Measurements from ENCODE around the gene KDM2B.

KDM2B gene

GRCh38 chr12:121577443-121578180 lies 3.2 kb downstream of the KDM2B start:
- H3K4me1 ChIP-seq, result peaks cover 71% of the 10 kb centered on the region
- no peak for TF ChIP-seq Cebpa-rat (IDR thresholded peaks at IDR 0.05)
- H3K4me3 ChIP-seq, result peak overlapping the region; percentile 78
- no peaks in the 10 kb centered on the region for H3K9me3 ChIP-seq
- H3K36me3 ChIP-seq, result peaks cover 36% of the 10 kb centered on the region
- no peaks in the 10 kb centered on the region for H3K27me3 ChIP-seq
- peak overlapping the region; percentile 90 for H3K27ac ChIP-seq
- peak overlapping the region; percentile 90 for H3K9ac ChIP-seq
- H4K20me1 ChIP-seq, result no peaks in the 10 kb centered on the region
- H3K4me2 ChIP-seq, result peak overlapping the region; percentile 91

GRCh38 chr12:121576851-121577391 lies 3.9 kb downstream of the KDM2B start:
- peak overlapping the region; percentile 90 for H3K27ac ChIP-seq
- no peaks in the 10 kb centered on the region for H4K20me1 ChIP-seq
- peaks cover 43% of the 10 kb centered on the region for H3K36me3 ChIP-seq
- no peaks in the 10 kb centered on the region for H3K27me3 ChIP-seq
- H3K4me1 ChIP-seq, result peaks cover 64% of the 10 kb centered on the region
- peak overlapping the region; percentile 78 for H3K4me3 ChIP-seq
- no peaks in the 10 kb centered on the region for H3K9me3 ChIP-seq
- TF ChIP-seq Cebpa-rat (IDR thresholded peaks at IDR 0.05), result no peak
- peak overlapping the region; percentile 91 for H3K4me2 ChIP-seq
- H3K9ac ChIP-seq, result peak overlapping the region; percentile 90; the same call in 1 of the 2 replicates

GRCh38 chr12:121575952-121576625 lies 4.7 kb downstream of the KDM2B start:
- TF ChIP-seq Cebpa-rat (IDR thresholded peaks at IDR 0.05), result no peak
- Histone ChIP-seq H3K4me1 (peaks cover 55% of the 10 kb centered on the region), H3K27me3 (no peaks in the 10 kb centered on the region), H3K36me3 (peaks cover 52% of the 10 kb centered on the region), H3K9ac (0 out of 2 replicates have a peak overlapping the region, but pooled peaks have one; percentile 6), H3K27ac (no peak overlapping the region), H4K20me1 (no peaks in the 10 kb centered on the region), H3K9me3 (no peaks in the 10 kb centered on the region), H3K4me2 (peak overlapping the region; percentile 91), H3K4me3 (no peak overlapping the region)

GRCh38 chr12:121575051-121575450 lies 5.8 kb downstream of the KDM2B start:
- peaks cover 62% of the 10 kb centered on the region for H3K36me3 ChIP-seq
- H4K20me1 ChIP-seq, result no peaks in the 10 kb centered on the region
- no peaks in the 10 kb centered on the region for H3K27me3 ChIP-seq
- no peak overlapping the region for H3K27ac ChIP-seq
- H3K4me1 ChIP-seq, result peaks cover 51% of the 10 kb centered on the region
- H3K4me2 ChIP-seq, result no peak overlapping the region
- TF ChIP-seq Cebpa-rat (IDR thresholded peaks at IDR 0.05), result no peak
- H3K4me3 ChIP-seq, result no peak overlapping the region
- no peaks in the 10 kb centered on the region for H3K9me3 ChIP-seq
- no peak overlapping the region for H3K9ac ChIP-seq

GRCh38 chr12:121574025-121574424 lies 6.8 kb downstream of the KDM2B start:
- H3K36me3 ChIP-seq, result peaks cover 66% of the 10 kb centered on the region
- no peak overlapping the region; the same call in 1 of the 2 replicates for H3K4me2 ChIP-seq
- H3K9ac ChIP-seq, result 0 out of 2 replicates have a peak overlapping the region, but pooled peaks have one; percentile 15
- no peaks in the 10 kb centered on the region for H3K9me3 ChIP-seq
- no peaks in the 10 kb centered on the region for H4K20me1 ChIP-seq
- H3K27ac ChIP-seq, result no peak overlapping the region
- H3K4me3 ChIP-seq, result no peak overlapping the region
- no peak for TF ChIP-seq Cebpa-rat (IDR thresholded peaks at IDR 0.05)
- H3K27me3 ChIP-seq, result no peaks in the 10 kb centered on the region
- H3K4me1 ChIP-seq, result peaks cover 59% of the 10 kb centered on the region

GRCh38 chr12:121571920-121572319 lies 8.9 kb downstream of the KDM2B start:
- Histone ChIP-seq H3K4me1 (peaks cover 39% of the 10 kb centered on the region), H3K27ac (no peak overlapping the region), H3K36me3 (peaks cover 85% of the 10 kb centered on the region), H4K20me1 (no peaks in the 10 kb centered on the region), H3K9ac (no peak overlapping the region), H3K4me2 (no peak overlapping the region), H3K27me3 (no peaks in the 10 kb centered on the region), H3K9me3 (no peaks in the 10 kb centered on the region), H3K4me3 (no peak overlapping the region)
- no peak for TF ChIP-seq Cebpa-rat (IDR thresholded peaks at IDR 0.05)

- TF ChIP-seq Cebpa-rat (IDR thresholded peaks at IDR 0.05), result no peak
- Histone ChIP-seq H3K27me3 (no peaks in the 10 kb centered on the region), H3K4me2 (no peak overlapping the region), H4K20me1 (no peaks in the 10 kb centered on the region), H3K4me1 (peaks cover 27% of the 10 kb centered on the region), H3K4me3 (no peak overlapping the region), H3K36me3 (peaks cover 87% of the 10 kb centered on the region), H3K9ac (no peak overlapping the region), H3K27ac (no peak overlapping the region), H3K9me3 (no peaks in the 10 kb centered on the region)
These were observed 10.1 kb downstream of the KDM2B start for GRCh38 chr12:121570467-121571283.

- Histone ChIP-seq H4K20me1 (no peaks in the 10 kb centered on the region), H3K4me1 (peaks cover 15% of the 10 kb centered on the region), H3K27me3 (no peaks in the 10 kb centered on the region), H3K27ac (no peak overlapping the region; the same call in 1 of the 2 replicates), H3K9me3 (no peaks in the 10 kb centered on the region), H3K9ac (no peak overlapping the region), H3K4me3 (no peak overlapping the region), H3K36me3 (peaks cover 80% of the 10 kb centered on the region), H3K4me2 (no peak overlapping the region)
- no peak for TF ChIP-seq Cebpa-rat (IDR thresholded peaks at IDR 0.05)
These were observed 11.7 kb downstream of the KDM2B start for GRCh38 chr12:121568971-121569751.

- Histone ChIP-seq H3K36me3 (peaks cover 74% of the 10 kb centered on the region), H3K4me2 (no peak overlapping the region), H3K9me3 (no peaks in the 10 kb centered on the region), H3K4me3 (no peak overlapping the region), H3K4me1 (peaks cover 10% of the 10 kb centered on the region; the same call in 1 of the 2 replicates), H4K20me1 (no peaks in the 10 kb centered on the region), H3K27me3 (no peaks in the 10 kb centered on the region), H3K27ac (no peak overlapping the region), H3K9ac (no peak overlapping the region)
- TF ChIP-seq Cebpa-rat (IDR thresholded peaks at IDR 0.05), result no peak
These were observed 12.3 kb downstream of the KDM2B start for GRCh38 chr12:121568518-121568917.

All from BLaER1 (cell line).